Gastroesophageal sphincter (tissue), 4 donors: ENCODE data around the gene OCA2. TPM values are rescaled to one million over a fixed set of nuclear protein-coding genes. Genes with fewer than 3 reads are reported as not detected.

Experiments
- ATAC-seq: fragments of 150-250 bp; one replicate; pipeline ENCODE4 v1.9.1; 2016; ENCODE audit warnings: mild to moderate bottlenecking, moderate library complexity
- H3K27ac ChIP-seq, 4 donors: fragments of 200-600 bp; sonication (generic) in 3 of 4; 1 replicate in 3 of 4; 2 replicates in 1 of 4; pipeline ENCODE4 v1.5.1; 2016 to 2019
- H3K27me3 ChIP-seq: fragments of 200-600 bp; sonication (generic); one replicate; pipeline ENCODE4 v1.5.1; 2019
- H3K36me3 ChIP-seq, 2 donors: fragments of 200-600 bp; sonication (generic); one replicate each; pipeline ENCODE4 v1.5.1; 2019; ENCODE audit warnings: control low read depth in 1 of 2
- H3K4me1 ChIP-seq, 3 donors: fragments of 200-600 bp; sonication (generic); 1 replicate in 2 of 3; 2 replicates in 1 of 3; pipeline ENCODE4 v1.5.1; 2016 to 2019; ENCODE audit warnings: control low read depth in 2 of 3
- H3K4me3 ChIP-seq, 2 donors: fragments of 200-600 bp; sonication (generic); one replicate each; pipeline ENCODE4 v1.5.1; 2019; ENCODE audit warnings: mild to moderate bottlenecking in 1 of 2, moderate library complexity in 1 of 2
- H3K9me3 ChIP-seq, 3 donors: fragments of 200-600 bp; sonication (generic); one replicate each; pipeline ENCODE4 v1.5.1; 2017 to 2019; ENCODE audit warnings: control low read depth in 2 of 3
- EP300 ChIP-seq: sonication (generic); formaldehyde crosslinking; IDR thresholded peaks from one replicate; pipeline ENCODE4 v1.6.1; 2017; ENCODE audit warnings: antibody characterized with exemption, mild to moderate bottlenecking
- POLR2A ChIP-seq, 2 donors: fragments of 450-650 bp; IDR thresholded peaks; one replicate each; pipeline ENCODE4 v1.6.1; 2017; ENCODE audit warnings: antibody characterized with exemption in 2 of 2, mild to moderate bottlenecking in 2 of 2, moderate library complexity in 1 of 2
- POLR2AphosphoS5 ChIP-seq: sonication (generic); formaldehyde crosslinking; IDR thresholded peaks from one replicate; pipeline ENCODE4 v1.6.1; 2017; ENCODE audit warnings: antibody characterized with exemption
- WGBS, 2 donors: methylation state at CpG; one replicate each; pipeline ENCODE4 v1.1.5; 2018; ENCODE audit warnings: low coverage in 1 of 2; 5-methylcytosine and 5-hydroxymethylcytosine counted together
- total RNA-seq, 4 donors: library from RNA; depleted of rRNA; stranded (reverse); fragments of >200 nt; gene quantifications; one replicate each; pipeline ENCODE4 v1.1.0, GENCODE V29; 2016
- TF ChIP-seq, protein P1 (sequence below), 4 experiments: fragments of 200-600 bp in 2 of 4; fragments of 450-650 bp in 2 of 4; sonication (generic) in 1 of 4; IDR thresholded peaks; one replicate each; pipeline ENCODE4 v1.5.1; 2017 to 2019; ENCODE audit warnings: antibody characterized with exemption in 4 of 4, mild to moderate bottlenecking in 2 of 4, moderate library complexity in 2 of 4

Gene OCA2
- total RNA-seq, 4 donors from 2014 or later = 0.40 to 2.0 (median 1.1) TPM; not detected in 1

GRCh38 chr15:27993544-27993943 lies 105.6 kb downstream of the OCA2 start:
- 81 to 96% methylated on average over 9 to 10 of the region's 10 CpGs for WGBS, 2 donors
- H3K4me3 ChIP-seq = no peak overlapping the region
- ATAC-seq = no peak
- no peak overlapping the region for H3K27ac ChIP-seq
- no peaks in the 10 kb centered on the region for H3K36me3 ChIP-seq
- H3K4me1 ChIP-seq = no peaks in the 10 kb centered on the region
- H3K27me3 ChIP-seq = peaks cover 14% of the 10 kb centered on the region
- H3K9me3 ChIP-seq = no peaks in the 10 kb centered on the region
- TF ChIP-seq POLR2A (IDR thresholded peaks at IDR 0.05) = no peak
- TF ChIP-seq, protein P1, sequence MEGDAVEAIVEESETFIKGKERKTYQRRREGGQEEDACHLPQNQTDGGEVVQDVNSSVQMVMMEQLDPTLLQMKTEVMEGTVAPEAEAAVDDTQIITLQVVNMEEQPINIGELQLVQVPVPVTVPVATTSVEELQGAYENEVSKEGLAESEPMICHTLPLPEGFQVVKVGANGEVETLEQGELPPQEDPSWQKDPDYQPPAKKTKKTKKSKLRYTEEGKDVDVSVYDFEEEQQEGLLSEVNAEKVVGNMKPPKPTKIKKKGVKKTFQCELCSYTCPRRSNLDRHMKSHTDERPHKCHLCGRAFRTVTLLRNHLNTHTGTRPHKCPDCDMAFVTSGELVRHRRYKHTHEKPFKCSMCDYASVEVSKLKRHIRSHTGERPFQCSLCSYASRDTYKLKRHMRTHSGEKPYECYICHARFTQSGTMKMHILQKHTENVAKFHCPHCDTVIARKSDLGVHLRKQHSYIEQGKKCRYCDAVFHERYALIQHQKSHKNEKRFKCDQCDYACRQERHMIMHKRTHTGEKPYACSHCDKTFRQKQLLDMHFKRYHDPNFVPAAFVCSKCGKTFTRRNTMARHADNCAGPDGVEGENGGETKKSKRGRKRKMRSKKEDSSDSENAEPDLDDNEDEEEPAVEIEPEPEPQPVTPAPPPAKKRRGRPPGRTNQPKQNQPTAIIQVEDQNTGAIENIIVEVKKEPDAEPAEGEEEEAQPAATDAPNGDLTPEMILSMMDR (IDR thresholded peaks at IDR 0.05) = no peak
- no peak for TF ChIP-seq EP300
- TF ChIP-seq POLR2AphosphoS5 = no peak

DNA sequence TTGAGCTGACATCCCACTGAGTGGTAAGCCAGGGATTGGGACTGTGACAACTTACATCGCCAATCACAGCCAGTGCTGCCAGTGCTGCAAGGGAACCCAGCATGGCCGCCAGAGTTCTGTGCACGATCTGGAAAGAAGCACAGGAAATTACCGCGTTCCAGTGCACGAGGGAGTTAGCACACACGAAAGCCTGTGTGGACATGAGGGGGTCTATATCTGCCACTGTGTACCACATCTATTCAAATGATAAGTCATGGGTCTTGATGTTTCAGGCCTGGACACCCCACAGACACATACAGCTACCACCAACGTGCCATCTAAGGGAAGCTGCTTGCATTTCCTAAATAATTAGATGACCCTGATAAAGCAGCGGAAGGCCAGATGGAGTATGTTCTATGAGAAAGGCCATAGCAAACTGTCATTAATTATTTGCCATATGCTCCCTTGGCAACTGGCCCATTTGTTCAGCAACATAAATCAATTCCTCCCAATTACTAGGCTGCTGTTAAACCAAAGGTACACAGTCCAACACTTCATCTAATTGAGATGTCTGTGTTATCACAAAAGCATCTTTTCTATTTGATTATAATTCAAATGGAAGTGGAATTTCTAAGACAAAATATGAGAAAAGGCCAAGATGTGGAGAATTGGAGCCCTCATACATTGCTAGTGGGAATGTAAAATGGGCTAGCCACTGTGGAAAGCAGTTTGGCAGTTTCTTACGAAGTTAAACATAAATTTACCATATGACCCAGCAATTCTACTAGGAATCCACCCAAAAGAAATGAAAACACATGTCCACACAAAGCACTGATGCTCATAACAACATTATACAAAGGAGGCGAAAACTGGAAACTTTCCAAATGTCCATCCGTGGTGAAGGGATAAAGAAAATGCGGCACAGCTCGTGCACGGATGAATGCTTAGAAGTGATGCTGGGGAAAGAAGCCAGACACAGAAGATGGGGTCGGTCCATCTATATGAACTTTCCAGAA lies 108.3 kb downstream of the OCA2 start:
- H3K27me3 ChIP-seq = peaks cover 14% of the 10 kb centered on the region
- no peak for TF ChIP-seq EP300
- no peak for TF ChIP-seq POLR2A (IDR thresholded peaks at IDR 0.05)
- no peak for TF ChIP-seq POLR2AphosphoS5
- TF ChIP-seq, protein P1 (IDR thresholded peaks at IDR 0.05) = no peak
- no peaks in the 10 kb centered on the region for H3K36me3 ChIP-seq
- H3K4me1 ChIP-seq = no peaks in the 10 kb centered on the region
- ATAC-seq = no peak
- WGBS, 2 donors = 26 to 51% methylated on average over 9 to 14 of the region's 16 CpGs
- no peaks in the 10 kb centered on the region for H3K9me3 ChIP-seq
- H3K4me3 ChIP-seq = no peak overlapping the region
- H3K27ac ChIP-seq = no peak overlapping the region

DNA sequence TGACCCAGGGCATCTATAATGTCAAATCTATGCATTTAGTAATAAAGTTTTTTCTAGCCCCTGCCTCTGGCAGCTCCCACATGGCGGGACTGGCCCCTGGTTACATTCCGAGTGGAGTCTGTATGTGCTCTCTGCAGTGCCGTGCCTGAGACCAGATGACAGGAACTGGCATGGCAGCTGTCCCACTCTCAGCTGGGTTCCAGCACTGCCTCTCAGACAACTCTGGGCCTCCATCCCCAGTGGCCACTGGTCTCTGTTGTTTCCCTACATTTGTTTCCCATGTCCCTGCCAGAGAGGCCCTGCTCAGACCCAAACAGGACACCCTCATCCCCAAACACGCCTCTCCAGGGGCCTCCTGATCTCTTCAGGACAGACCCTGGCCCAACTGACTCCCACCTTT lies 109.3 kb downstream of the OCA2 start:
- WGBS, 2 donors = 60% methylated on average over 2 of the region's 4 CpGs; no CpG with 5 or more reads in 1 of the 2 donors

GRCh38 chr15:27989427-27989826 lies 109.7 kb downstream of the OCA2 start:
- Histone ChIP-seq H3K36me3 (no peaks in the 10 kb centered on the region), H3K9me3 (no peaks in the 10 kb centered on the region), H3K27me3 (peaks cover 14% of the 10 kb centered on the region), H3K4me3 (no peak overlapping the region), H3K4me1 (no peaks in the 10 kb centered on the region), H3K27ac (no peak overlapping the region)
- ATAC-seq = no peak
- TF ChIP-seq POLR2A (IDR thresholded peaks at IDR 0.05) = no peak
- TF ChIP-seq, protein P1 (IDR thresholded peaks at IDR 0.05) = no peak
- no peak for TF ChIP-seq EP300
- TF ChIP-seq POLR2AphosphoS5 = no peak
- WGBS, 2 donors = 86% methylated on average over 4 of the region's 13 CpGs; no CpG with 5 or more reads in 1 of the 2 donors

More for the DNA sequence above, 109.3 kb downstream of the OCA2 start:
- ATAC-seq = no peak
- peaks cover 14% of the 10 kb centered on the region for H3K27me3 ChIP-seq
- TF ChIP-seq, protein P1 (IDR thresholded peaks at IDR 0.05) = no peak
- no peak for TF ChIP-seq POLR2AphosphoS5
- TF ChIP-seq EP300 = no peak
- no peak for TF ChIP-seq POLR2A (IDR thresholded peaks at IDR 0.05)
- H3K4me1 ChIP-seq = no peaks in the 10 kb centered on the region
- H3K27ac ChIP-seq = no peak overlapping the region
- no peaks in the 10 kb centered on the region for H3K9me3 ChIP-seq
- H3K4me3 ChIP-seq = no peak overlapping the region
- H3K36me3 ChIP-seq = no peaks in the 10 kb centered on the region
